H1 (cell line): ENCODE data around the gene IBSP. TPM values are rescaled to one million over a fixed set of nuclear protein-coding genes. Genes with fewer than 3 reads are reported as not detected.

ENCODE experiments used
- CTCF ChIA-PET: fragments of 300-600 bp; sonication (Branson Sonifier 250); formaldehyde crosslinking; loops from one replicate; lab custom pipeline; 2021; ENCODE audit not compliant: partially characterized antibody; lab: Charles Lee
- POLR2A ChIA-PET: fragments of 300-600 bp; sonication (Branson Sonifier 250); formaldehyde crosslinking; loops from one replicate; lab custom pipeline; 2021; ENCODE audit warnings: inconsistent platforms; ENCODE audit not compliant: partially characterized antibody; lab: Charles Lee
- DNase-seq, 2 experiments: peaks; one replicate each; pipeline versions ENCODE4 v3.0.0 to v3.0.0-alpha.2; 2010 to 2022; ENCODE audit warnings: low spot score in 2 of 2, low read depth in 1 of 2, mixed read lengths in 1 of 2
- FAIRE-seq: peaks from 2 replicates; lab custom pipeline; 2011; peaks lifted over from hg19 to GRCh38; lab: Jason Lieb, UNC
- H2AFZ ChIP-seq: 2 replicates; pipeline ENCODE4 v1.8.1; 2012; ENCODE audit warnings: low read length, inconsistent platforms
- H2AK5ac ChIP-seq: 2 replicates; pipeline ENCODE4 v1.6.1; 2013; ENCODE audit warnings: low read depth, low read length
- H2BK120ac ChIP-seq: replicated peaks from 2 replicates; pipeline ENCODE3; 2013; ENCODE audit warnings: low read depth, low read length, inconsistent platforms
- H2BK12ac ChIP-seq: 2 replicates; pipeline ENCODE4 v1.6.1; 2013; ENCODE audit warnings: low read depth, low read length
- H2BK15ac ChIP-seq: 2 replicates; pipeline ENCODE4 v1.6.1; 2013; ENCODE audit warnings: low read length
- H2BK20ac ChIP-seq: 2 replicates; pipeline ENCODE4 v1.6.1; 2013; ENCODE audit warnings: low read length
- H2BK5ac ChIP-seq: 2 replicates; pipeline ENCODE4 v1.6.1; 2013; ENCODE audit warnings: low read depth, low read length
- H3K14ac ChIP-seq: 2 replicates; pipeline ENCODE4 v1.6.1; 2013; ENCODE audit warnings: inconsistent platforms; ENCODE audit not compliant: insufficient read length
- H3K18ac ChIP-seq: 2 replicates; pipeline ENCODE4 v1.6.1; 2013; ENCODE audit warnings: low read length; ENCODE audit errors: extremely low read depth
- H3K23ac ChIP-seq: 2 replicates; pipeline ENCODE4 v1.6.1; 2013; ENCODE audit warnings: inconsistent platforms; ENCODE audit not compliant: insufficient read length
- H3K23me2 ChIP-seq: 2 replicates; pipeline ENCODE4 v1.6.1; 2013; ENCODE audit warnings: low read depth, low read length
- H3K27ac ChIP-seq: 2 replicates; pipeline ENCODE4 v1.6.1; 2011; ENCODE audit warnings: low read depth, low read length, inconsistent platforms
- H3K27me3 ChIP-seq, 4 experiments: replicated peaks in 1 of 4; 1 replicate in 1 of 4; 2 replicates in 3 of 4; pipeline versions ENCODE4 v1.6.1 to v1.8.1; 2011 to 2013; ENCODE audit warnings: low read length in 3 of 4, mild to moderate bottlenecking in 3 of 4, inconsistent platforms in 2 of 4, mixed read lengths in 2 of 4, moderate library complexity in 1 of 4; ENCODE audit not compliant: control insufficient read depth in 3 of 4, insufficient read depth in 3 of 4; ENCODE audit errors: extremely low read depth in 1 of 4
- H3K36me3 ChIP-seq, 4 experiments: 2 replicates each; pipeline versions ENCODE4 v1.6.1 to v1.8.1; 2011 to 2013; ENCODE audit warnings: mild to moderate bottlenecking in 4 of 4, low read length in 3 of 4, moderate library complexity in 2 of 4, control low read depth in 1 of 4, inconsistent platforms in 1 of 4; ENCODE audit not compliant: insufficient read depth in 4 of 4, control insufficient read depth in 2 of 4
- H3K4ac ChIP-seq: replicated peaks from 2 replicates; pipeline ENCODE3; 2013; ENCODE audit warnings: low read length, low read depth, mixed read lengths, inconsistent platforms; ENCODE audit not compliant: insufficient read length
- H3K4me1 ChIP-seq, 4 experiments: replicated peaks in 1 of 4; 1 replicate in 1 of 4; 2 replicates in 3 of 4; pipeline versions ENCODE4 v1.6.1 to v1.8.1; 2011 to 2013; ENCODE audit warnings: low read length in 3 of 4, inconsistent platforms in 2 of 4, mixed read lengths in 1 of 4; ENCODE audit not compliant: insufficient read depth in 4 of 4, control insufficient read depth in 3 of 4
- H3K4me2 ChIP-seq, 2 experiments: 2 replicates each; pipeline versions ENCODE4 v1.6.1 to v1.8.1; 2011 to 2013; ENCODE audit warnings: low read depth in 2 of 2, low read length in 2 of 2, control low read depth in 1 of 2, inconsistent platforms in 1 of 2, mild to moderate bottlenecking in 1 of 2; ENCODE audit not compliant: insufficient read depth in 1 of 2
- H3K4me3 ChIP-seq, 4 experiments: fragments of 200-600, 300-600 bp in 1 of 4; sonication (generic), shearing (Covaris generic), sonication (Bioruptor Twin) in 1 of 4; 2 replicates each; pipeline versions ENCODE4 v1.5.1 to v1.8.1; 2011 to 2016; ENCODE audit warnings: low read length in 4 of 4, low read depth in 3 of 4, control low read depth in 2 of 4, inconsistent platforms in 2 of 4, mild to moderate bottlenecking in 2 of 4, mixed read lengths in 1 of 4, moderate library complexity in 1 of 4; ENCODE audit not compliant: insufficient read depth in 2 of 4; ENCODE audit errors: extremely low read depth in 1 of 4
- H3K56ac ChIP-seq: replicated peaks from 2 replicates; pipeline ENCODE3; 2013; ENCODE audit warnings: low read depth, mild to moderate bottlenecking, mixed read lengths, low read length, inconsistent platforms; ENCODE audit not compliant: insufficient read length
- H3K79me1 ChIP-seq: 2 replicates; pipeline ENCODE4 v1.6.1; 2013; ENCODE audit warnings: low read depth, low read length, control low read depth
- H3K79me2 ChIP-seq, 2 experiments: 2 replicates each; pipeline versions ENCODE4 v1.6.1 to v1.8.1; 2012 to 2013; ENCODE audit warnings: low read length in 2 of 2, mild to moderate bottlenecking in 2 of 2, inconsistent platforms in 1 of 2; ENCODE audit not compliant: insufficient read depth in 2 of 2, control insufficient read depth in 1 of 2
- H3K9ac ChIP-seq, 4 experiments: replicated peaks in 1 of 4; 1 replicate in 1 of 4; 2 replicates in 3 of 4; pipeline versions ENCODE4 v1.6.1 to v1.8.1; 2011 to 2013; ENCODE audit warnings: low read depth in 3 of 4, low read length in 3 of 4, control low read depth in 2 of 4, mild to moderate bottlenecking in 2 of 4, moderate library complexity in 2 of 4, inconsistent platforms in 1 of 4; ENCODE audit errors: extremely low read depth in 1 of 4
- H3K9me3 ChIP-seq, 2 experiments: 2 replicates each; pipeline versions ENCODE4 v1.6.1 to v1.8.1; 2012 to 2013; ENCODE audit warnings: mild to moderate bottlenecking in 2 of 2, moderate library complexity in 2 of 2, control low read depth in 1 of 2, inconsistent platforms in 1 of 2, low read depth in 1 of 2, low read length in 1 of 2, mixed read lengths in 1 of 2; ENCODE audit not compliant: insufficient read depth in 2 of 2
- H4K20me1 ChIP-seq, 2 experiments: replicated peaks in 1 of 2; 2 replicates each; pipeline versions ENCODE3 to v1.8.1; 2011 to 2013; ENCODE audit warnings: inconsistent platforms in 2 of 2, low read length in 2 of 2, mild to moderate bottlenecking in 1 of 2; ENCODE audit not compliant: insufficient read depth in 2 of 2, control insufficient read depth in 1 of 2
- H4K5ac ChIP-seq: 2 replicates; pipeline ENCODE4 v1.6.1; 2013; ENCODE audit warnings: low read length, low read depth, mixed read lengths, inconsistent platforms; ENCODE audit not compliant: insufficient read length
- H4K8ac ChIP-seq: 2 replicates; pipeline ENCODE4 v1.8.0; 2013; ENCODE audit warnings: mild to moderate bottlenecking, moderate library complexity, low read length, inconsistent platforms; ENCODE audit not compliant: insufficient read depth; ENCODE audit errors: extremely low read depth
- H4K91ac ChIP-seq: replicated peaks from 2 replicates; pipeline ENCODE3; 2013; ENCODE audit warnings: low read length, mixed read lengths, inconsistent platforms; ENCODE audit not compliant: insufficient read length
- BACH1 ChIP-seq: IDR thresholded peaks from 2 replicates; pipeline ENCODE4 v1.6.1; 2012; ENCODE audit warnings: low read length, improper control_type of control experiment
- CREB1 ChIP-seq: IDR thresholded peaks from 2 replicates; pipeline ENCODE4 v1.6.1; 2012; ENCODE audit warnings: inconsistent platforms
- EP300 ChIP-seq, 2 experiments: IDR thresholded peaks; 1 replicate in 1 of 2; 2 replicates in 1 of 2; pipeline ENCODE4 v1.6.1; 2011 to 2012; ENCODE audit warnings: low read depth in 2 of 2, low read length in 2 of 2, mild to moderate bottlenecking in 2 of 2, borderline replicate concordance in 1 of 2, inconsistent platforms in 1 of 2, moderate library complexity in 1 of 2
- GTF2F1 ChIP-seq: IDR thresholded peaks from 2 replicates; pipeline ENCODE4 v1.6.1; 2012; ENCODE audit warnings: low read depth, low read length, improper control_type of control experiment, borderline replicate concordance
- HDAC6 ChIP-seq: IDR thresholded peaks from one replicate; pipeline ENCODE4 v1.7.1; 2012; ENCODE audit warnings: low read depth, mild to moderate bottlenecking, inconsistent platforms, low read length, moderate library complexity
- JUND ChIP-seq: IDR thresholded peaks from 2 replicates; pipeline ENCODE4 v1.6.1; 2011; ENCODE audit warnings: mild to moderate bottlenecking, improper control_type of control experiment, low read length
- MAFK ChIP-seq: IDR thresholded peaks from 2 replicates; pipeline ENCODE4 v1.6.1; 2012; ENCODE audit warnings: low read depth, mild to moderate bottlenecking, improper control_type of control experiment, low read length
- MAX ChIP-seq: IDR thresholded peaks from 2 replicates; pipeline ENCODE4 v1.6.1; 2012; ENCODE audit warnings: inconsistent platforms
- RNF2 ChIP-seq: fragments of 200-900, 300-1000 bp; sonication (generic); IDR thresholded peaks from 2 replicates; pipeline ENCODE4 v1.7.1; 2016; ENCODE audit warnings: borderline replicate concordance, low read depth, mild to moderate bottlenecking, antibody characterized with exemption, low read length; ENCODE audit not compliant: poor library complexity, severe bottlenecking; ENCODE audit errors: missing control alignments
- SIRT6 ChIP-seq: IDR thresholded peaks from one replicate; pipeline ENCODE4 v1.7.1; 2012; ENCODE audit warnings: low read length, inconsistent platforms
- YY1 ChIP-seq: IDR thresholded peaks from 2 replicates; pipeline ENCODE4 v1.6.1; 2011; ENCODE audit warnings: low read depth, mild to moderate bottlenecking, low read length
- WGBS, 2 experiments: shearing (Covaris generic) in 1 of 2; methylation state at CpG; one replicate each; pipeline versions ENCODE4 v1.1.6 to v1.1.7; 2013 to 2015; ENCODE audit warnings: low lambda C conversion rate in 2 of 2, mixed read lengths in 2 of 2, inconsistent platforms in 1 of 2, low coverage in 1 of 2, missing lambda C conversion rate in 1 of 2; ENCODE audit not compliant: insufficient replicate concordance in 2 of 2, insufficient coverage in 1 of 2, insufficient read length in 1 of 2; ENCODE audit errors: extremely low coverage in 1 of 2, missing lambda C conversion rate in 1 of 2; 5-methylcytosine and 5-hydroxymethylcytosine counted together
- polyA plus RNA-seq, 7 experiments: library from polyadenylated mRNA; depleted of rRNA in 3 of 7; stranded (reverse) in 5 of 7; unstranded in 2 of 7; fragments of >200 nt in 5 of 7; fragments of 200-250 nt in 2 of 7; gene quantifications; 1 replicate in 5 of 7; 2 replicates in 1 of 7; 4 replicates in 1 of 7; pipeline versions ENCODE4 v1.2.1 to v1.2.3, GENCODE V29; 2011 to 2013; ENCODE audit warnings: missing spikeins in 2 of 7, mixed read lengths in 2 of 7
- total RNA-seq: library from RNA; stranded (reverse); fragmentation: NEBNext Ultra II Directional; extraction: Animal tissue kit (Norgen Biotek cat#: 25700); gene quantifications from 2 replicates; pipeline ENCODE4 v1.2.1, GENCODE V29; 2021

The IBSP gene
- total and polyA plus RNA-seq, 2 of the 8 experiments (the other 6 are each of a cell fraction or from before 2014, with no cell fraction given): not detected

GRCh38 chr4:87819281-87819919 is 20.0 kb downstream of the IBSP start:
- H4K91ac ChIP-seq: no peak overlapping the region
- 82% methylated on average over 8 of the region's 8 CpGs; no CpG with 5 or more reads in 1 of the 2 experiments for WGBS, 2 experiments
- no peak overlapping the region for H3K4me3 ChIP-seq
- peak overlapping the region in 1 of 2 experiments; percentile 21; a peak in 1 of 4 replicates for H3K4me2 ChIP-seq
- no peak overlapping the region for H2BK15ac ChIP-seq
- peak overlapping the region; percentile 68 for H2BK12ac ChIP-seq
- H2BK120ac ChIP-seq: no peak overlapping the region
- H3K23me2 ChIP-seq: no peaks in the 10 kb centered on the region; the same call in 1 of the 2 replicates
- no peak overlapping the region for H3K14ac ChIP-seq
- H3K4me1 ChIP-seq: peaks cover 0 to 3% (median 2%) of the 10 kb centered on the region in 4 experiments; a peak in 3 of 7 replicates
- H2AK5ac ChIP-seq: no peak overlapping the region
- H3K9me3 ChIP-seq: peaks cover 0 to 3% of the 10 kb centered on the region in 2 experiments; a peak in 1 of 4 replicates
- DNase-seq (no peak), FAIRE-seq (no peak)
- H3K4ac ChIP-seq: peak overlapping the region; percentile 94
- peak overlapping the region; percentile 55 for H2BK5ac ChIP-seq
- H3K27me3 ChIP-seq: no peaks in the 10 kb centered on the region; a peak in 1 of 7 replicates
- no peak overlapping the region for H3K23ac ChIP-seq
- ChIA-PET CTCF (interaction anchor here (0.6 to 5.0 kb wide), 7 partner anchors 18 to 283 kb away, joined by 3 to 36 read pairs (median 4); no protein-coding TSS in a partner anchor), POLR2A (no interaction called here)
- peak overlapping the region; percentile 83; the same call in 1 of the 2 replicates for H3K18ac ChIP-seq
- peak overlapping the region; percentile 80 for H2BK20ac ChIP-seq
- H3K27ac ChIP-seq: peak overlapping the region; percentile 36; the same call in 1 of the 2 replicates
- H4K20me1 ChIP-seq: no peaks in the 10 kb centered on the region
- H3K36me3 ChIP-seq: no peaks in the 10 kb centered on the region
- no peaks in the 10 kb centered on the region for H3K79me2 ChIP-seq
- H2AFZ ChIP-seq: peak overlapping the region; percentile 65
- TF ChIP-seq EP300 (IDR thresholded peaks at IDR 0.05; ENCODE audit: borderline replicate concordance in 1 of 2, low read depth in 2 of 2, low read length in 2 of 2): peak in 1 of 2 experiments; percentile 34; a peak in 1 of 3 replicates
- TF ChIP-seq RNF2: no peak
- TF ChIP-seq GTF2F1: peak; percentile 50; the same call in 1 of the 2 replicates
- TF ChIP-seq MAX: peak; percentile 37; the same call in 1 of the 2 replicates
- TF ChIP-seq MAFK: peak; percentile 92
- TF ChIP-seq HDAC6: no peak
- no peak for TF ChIP-seq SIRT6
- TF ChIP-seq JUND: peak; percentile 59; the same call in 1 of the 2 replicates
- TF ChIP-seq BACH1: peak; percentile 98
- TF ChIP-seq CREB1: no peak
- 0 out of 2 replicates have a peak, but pooled peaks have one; percentile 24 for TF ChIP-seq YY1
- H3K56ac ChIP-seq: no peak overlapping the region
- H3K9ac ChIP-seq: no peak overlapping the region
- H4K8ac ChIP-seq: no peak overlapping the region
- H3K79me1 ChIP-seq: no peaks in the 10 kb centered on the region
- no peak overlapping the region for H4K5ac ChIP-seq
